Measurements from ENCODE around the gene CLK2. TPM values are rescaled to one million over a fixed set of nuclear protein-coding genes. Genes with fewer than 3 reads are reported as not detected.
"Not testable (repeated sequence)": the region's sequence is repeated elsewhere in the genome, so short reads cannot be mapped to it uniquely, and the experiment has no call there.

Gene CLK2
- total RNA-seq, 1 donor from 2014 or later = 35.9 TPM

DNA sequence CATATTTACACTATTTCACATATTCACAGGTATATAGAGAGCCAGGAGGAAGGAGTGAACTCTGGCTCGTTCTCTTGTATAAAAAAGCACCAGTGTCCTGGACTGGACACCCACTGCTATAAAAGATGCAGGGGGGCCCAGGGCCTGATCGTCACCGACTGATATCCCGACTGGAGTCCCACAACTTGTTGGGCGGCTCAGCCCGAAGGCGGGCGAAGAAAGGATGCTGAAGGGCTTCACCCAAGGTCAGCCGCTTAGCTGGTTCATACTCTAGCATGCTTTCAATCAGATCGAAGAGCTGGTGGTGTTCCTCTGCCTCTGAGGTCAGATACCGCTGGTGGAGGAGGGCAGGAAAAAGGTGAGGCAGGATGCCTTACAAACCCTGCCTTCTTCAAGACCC lies 10.2 kb downstream of the CLK2 start:
- DNase-seq = no peak

DNA sequence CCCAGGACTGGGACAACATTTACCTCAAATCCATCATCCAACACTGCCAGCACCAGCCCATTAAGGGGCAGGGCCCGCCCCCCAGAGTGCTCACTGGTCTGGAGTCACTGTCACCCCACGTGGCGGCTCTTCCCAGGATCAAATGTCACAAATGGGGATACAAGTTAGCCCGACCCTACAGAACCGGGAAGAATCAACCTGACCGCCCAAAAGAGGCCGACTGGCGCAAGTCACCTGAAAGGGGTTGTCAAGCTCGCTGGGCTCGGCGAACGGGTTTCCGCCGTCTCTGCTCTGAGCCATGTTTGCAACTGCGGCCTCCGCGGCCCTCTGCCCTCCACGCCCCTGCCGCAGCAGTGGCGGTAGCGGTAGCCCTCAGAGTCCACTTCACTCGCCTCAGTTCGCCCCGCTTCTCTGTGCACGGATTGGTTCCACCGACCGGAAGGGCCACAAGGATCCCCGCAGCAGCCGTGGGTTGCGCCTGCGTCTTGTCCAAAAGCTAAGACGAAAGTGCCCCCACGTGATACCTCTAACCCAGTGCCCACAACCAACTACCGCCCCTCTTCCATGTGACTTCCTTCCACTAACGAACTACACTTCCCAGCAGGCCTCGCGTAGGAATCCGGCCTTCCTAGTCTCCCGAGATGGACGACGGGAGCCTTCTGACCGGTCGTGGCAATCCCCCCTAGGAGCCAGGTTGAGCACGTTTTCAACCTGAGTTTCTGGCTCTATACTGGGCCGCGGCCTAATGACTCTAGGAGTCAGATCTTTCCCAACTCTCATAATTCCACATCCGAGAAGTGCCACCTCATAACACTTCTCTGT lies 11.2 kb downstream of the CLK2 start, which contains the start of gene SCAMP3:
SCAMP3 (minus strand) TSS at position 509 of the 822 bp plus-strand sequence; CDS start at position 300, 209 bp downstream.
- DNase-seq = peak; percentile 100

GRCh38 chr1:155261493-155261851 lies 11.8 kb downstream of the CLK2 start:
- DNase-seq = no peak

GRCh38 chr1:155260276-155260675 lies 13.0 kb downstream of the CLK2 start:
- DNase-seq = no peak

DNA sequence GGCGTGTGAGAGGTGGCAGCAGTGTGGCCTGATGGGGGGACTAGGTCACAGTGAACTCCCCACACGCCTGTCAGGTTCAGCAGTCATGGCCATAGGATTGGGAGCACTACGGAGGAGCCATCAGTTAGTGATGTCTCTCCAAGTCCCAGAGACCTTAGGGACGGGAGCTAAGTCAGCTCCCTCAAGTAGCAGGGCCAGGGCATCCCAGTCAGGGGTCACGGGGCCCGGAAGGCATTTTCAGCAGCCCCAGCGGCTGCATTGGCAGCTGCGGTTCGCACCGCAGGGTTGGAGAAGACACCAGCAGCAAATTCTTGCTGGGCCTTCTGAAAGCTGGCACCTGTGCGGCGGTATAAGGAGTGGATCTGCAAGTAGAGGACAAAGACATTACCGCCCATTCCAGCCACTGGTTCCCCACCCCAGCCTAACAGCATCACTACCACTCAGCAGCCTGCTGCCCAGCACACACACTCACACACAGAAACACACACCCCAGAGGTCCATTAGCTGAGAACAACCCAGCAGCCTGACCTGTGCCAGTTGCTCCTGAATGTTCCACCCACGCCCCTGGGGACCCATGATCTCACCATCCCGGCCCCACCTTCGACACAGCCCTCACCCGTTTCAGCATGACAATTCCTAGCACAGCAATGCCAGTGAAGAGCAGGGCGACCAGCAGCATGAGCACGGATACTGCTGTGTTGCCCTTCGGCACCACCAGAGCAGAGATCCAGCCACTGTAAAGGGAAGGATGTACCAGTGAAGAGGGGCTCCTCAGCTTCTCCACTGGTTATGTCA lies 17.0 kb downstream of the CLK2 start:
- no peak for DNase-seq

DNA sequence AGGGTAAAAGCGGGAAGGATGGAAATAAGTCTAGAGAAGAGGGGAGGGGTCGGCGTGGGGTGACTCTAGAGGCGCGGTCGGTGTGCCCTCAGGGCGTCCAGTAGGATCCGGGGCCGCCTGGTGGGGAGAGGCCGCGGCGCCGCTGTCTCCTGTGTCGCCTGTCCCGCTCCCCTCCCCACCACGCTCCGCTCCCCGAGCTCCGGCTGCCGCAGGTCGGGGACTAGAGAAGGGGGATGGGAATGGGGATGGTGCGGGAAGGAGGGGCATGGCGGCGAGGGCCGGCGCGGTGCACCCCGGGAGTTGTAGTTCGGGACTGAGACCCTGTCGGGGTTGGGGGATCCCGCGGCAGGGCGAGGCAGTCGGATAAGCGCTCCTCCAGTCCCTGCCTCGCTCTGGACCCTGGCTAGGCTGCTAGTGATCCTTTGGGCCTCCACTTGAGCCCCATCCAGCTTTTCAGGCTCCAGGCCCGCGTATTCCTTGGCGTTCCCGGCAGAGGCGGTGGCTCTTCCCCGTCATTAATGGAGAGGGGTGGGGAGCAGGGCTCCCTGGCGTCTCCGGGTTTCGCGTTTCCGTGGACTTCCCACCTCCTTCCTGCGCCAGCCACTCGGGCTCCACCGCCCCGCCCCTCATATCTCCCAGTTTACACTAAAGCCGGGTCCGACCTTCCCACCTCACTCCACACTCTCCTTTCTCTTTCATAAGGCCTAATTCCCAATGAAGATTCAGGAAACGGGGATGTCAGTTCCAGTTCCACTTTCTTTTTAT lies 17.9 kb downstream of the CLK2 start, which contains the start of gene ENTREP3:
ENTREP3 (minus strand) TSS at position 241 of the 765 bp plus-strand sequence. CDS start 606 bp downstream, outside the sequence.
- DNase-seq = peak; percentile 89

GRCh38 chr1:155254714-155255242 lies 18.5 kb downstream of the CLK2 start:
- DNase-seq = peak; percentile 35

GRCh38 chr1:155254228-155254713 lies 19.0 kb downstream of the CLK2 start:
- DNase-seq = no peak

DNA sequence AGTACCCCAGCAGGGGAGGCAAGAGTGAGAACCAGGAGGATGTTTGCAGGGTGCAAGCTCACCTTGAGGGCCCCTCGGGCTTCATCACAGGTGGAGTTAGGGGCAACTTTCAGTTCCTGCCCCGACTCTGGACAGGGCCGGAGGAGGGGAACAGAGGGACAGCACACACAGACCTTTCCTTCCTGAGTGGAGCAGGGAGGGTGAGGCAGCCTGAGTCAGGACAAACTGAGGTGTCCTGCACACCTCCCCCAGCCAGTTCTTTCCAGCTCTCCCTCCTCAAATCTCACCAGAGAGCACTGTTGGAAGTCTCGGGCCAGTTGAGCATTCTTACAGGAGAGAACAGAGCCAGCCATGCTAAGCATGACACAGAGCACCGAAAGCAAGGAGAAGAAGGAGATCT lies 19.5 kb downstream of the CLK2 start:
- DNase-seq = no peak

- peak; percentile 25 for DNase-seq
Observed at GRCh38 chr1:155253208-155253607, 20.1 kb downstream of the CLK2 start.

- no peak for DNase-seq
Observed at GRCh38 chr1:155251566-155251965, 21.7 kb downstream of the CLK2 start.

- peak; percentile 96 for DNase-seq
Observed at GRCh38 chr1:155250633-155251449, 22.5 kb downstream of the CLK2 start.

DNA sequence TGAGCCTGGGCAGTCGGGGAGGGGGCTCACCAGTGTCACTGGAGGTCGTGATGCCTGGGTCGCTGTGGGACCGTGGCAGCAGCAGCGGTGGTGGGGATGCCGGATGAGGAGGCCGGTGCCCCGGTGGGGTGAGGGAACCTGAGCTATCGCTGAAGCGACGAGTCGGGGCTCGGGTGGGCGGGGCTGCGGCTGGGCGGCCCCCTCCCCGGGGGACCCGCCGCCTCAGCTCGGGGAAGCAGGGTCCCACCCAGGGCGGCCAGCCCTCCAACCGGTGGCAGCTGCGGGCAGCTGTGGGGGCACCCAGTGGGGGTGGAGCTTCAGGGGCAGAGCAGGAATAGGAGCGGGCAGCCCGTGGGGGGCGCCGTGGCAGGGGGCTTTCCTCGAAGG lies 23.1 kb downstream of the CLK2 start:
- DNase-seq = no peak

DNA sequence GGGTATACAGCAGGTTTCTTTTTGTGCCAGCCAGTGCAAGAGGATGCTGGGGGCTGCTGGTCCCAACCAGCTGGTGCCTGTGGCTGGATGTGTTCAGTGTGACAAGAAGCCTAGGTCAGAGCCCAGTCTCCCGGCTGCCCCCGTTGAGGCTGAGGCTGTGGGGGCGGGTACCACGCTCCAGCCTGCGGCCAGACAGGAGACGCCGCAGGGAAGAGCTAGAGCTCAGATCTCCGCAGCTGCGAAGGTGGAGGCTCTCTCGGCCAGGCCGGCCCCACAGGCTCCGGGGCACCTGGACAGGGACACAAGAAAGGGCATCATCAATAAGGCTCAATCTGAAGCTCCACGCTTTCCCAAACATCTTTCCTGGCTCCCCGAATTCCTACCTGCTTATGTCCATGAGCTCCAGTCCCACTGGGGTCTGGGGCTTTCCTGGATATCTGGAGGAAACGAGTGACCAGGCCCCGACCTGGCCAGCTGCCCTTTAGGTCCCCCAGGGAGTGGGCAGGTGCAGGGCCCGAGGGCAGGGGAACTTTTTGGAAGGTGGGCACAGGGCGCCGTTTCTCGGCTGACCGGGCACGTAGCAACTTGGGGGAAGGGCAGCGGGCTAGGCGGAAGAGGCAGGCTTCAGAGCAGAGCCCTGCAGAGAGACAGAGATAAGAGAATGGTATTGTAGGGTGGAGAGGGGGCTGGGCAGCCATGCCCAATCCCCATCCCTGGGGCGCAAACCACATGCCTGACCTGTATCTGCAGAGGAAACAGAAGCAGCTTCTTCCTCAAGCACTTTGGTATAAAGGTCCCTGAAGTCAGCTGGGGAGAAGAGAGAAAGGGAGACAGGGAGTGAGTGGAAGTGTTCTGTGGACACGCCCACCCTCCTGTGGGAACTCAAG lies 25.4 kb downstream of the CLK2 start:
- no peak for DNase-seq

- DNase-seq = not testable (repeated sequence)
Observed at GRCh38 chr1:155246796-155247195, 26.5 kb downstream of the CLK2 start.

- no peak for DNase-seq
Observed at GRCh38 chr1:155245163-155245524, 28.2 kb downstream of the CLK2 start.

DNA sequence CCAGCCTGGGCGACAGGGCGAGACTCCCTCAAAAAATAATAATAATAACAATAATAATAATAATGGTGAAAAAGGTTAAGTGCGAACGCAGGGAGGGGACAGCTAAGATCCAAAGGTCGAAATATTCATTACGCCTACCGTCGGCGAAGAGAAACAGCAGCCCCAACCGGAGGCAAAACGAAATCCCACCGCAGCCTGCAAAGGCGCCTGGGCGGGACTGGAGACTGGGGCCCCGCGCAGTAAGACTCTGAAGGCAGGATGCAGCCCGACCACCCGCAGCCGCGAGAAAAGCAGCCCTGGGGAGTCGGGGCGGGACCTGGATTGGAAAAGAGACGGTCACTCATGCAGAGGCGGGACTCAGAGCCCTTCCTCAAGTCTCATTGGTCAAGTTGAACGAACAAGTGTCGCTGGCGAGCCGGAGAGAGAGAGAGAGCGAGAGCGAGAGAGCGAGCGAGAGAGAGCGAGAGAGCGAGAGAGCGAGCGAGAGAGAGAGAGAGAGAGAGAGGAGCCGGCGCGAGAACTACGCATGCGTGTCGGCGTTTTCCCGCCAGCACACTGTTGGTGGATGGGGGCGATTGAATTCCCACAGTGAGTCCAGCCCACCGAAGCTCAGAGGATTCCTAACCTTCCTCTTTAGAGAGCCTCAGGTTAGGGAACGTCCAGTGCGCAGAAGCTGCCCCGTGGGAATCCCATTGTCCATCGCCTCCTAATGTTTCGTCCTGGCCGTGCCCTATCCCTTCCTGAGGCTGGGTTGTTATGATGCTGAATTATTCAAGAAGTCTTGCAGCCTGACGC lies 28.7 kb downstream of the CLK2 start:
- DNase-seq = peak; percentile 99

- no peak for DNase-seq
Observed at GRCh38 chr1:155242805-155243358, 30.4 kb downstream of the CLK2 start.

GRCh38 chr1:155241841-155242264 lies 31.5 kb downstream of the CLK2 start:
- no peak for DNase-seq
